HG02798 (cell line): ENCODE results near the gene YPEL4.

ENCODE experiments used
- ATAC-seq: cut with Tn5 transposase; IDR thresholded peaks from one replicate; pipeline ENCODE4 v1.9.1; 2021; ENCODE audit warnings: mild to moderate bottlenecking; ENCODE audit not compliant: unreplicated experiment, poor library complexity

YPEL4 gene

DNA sequence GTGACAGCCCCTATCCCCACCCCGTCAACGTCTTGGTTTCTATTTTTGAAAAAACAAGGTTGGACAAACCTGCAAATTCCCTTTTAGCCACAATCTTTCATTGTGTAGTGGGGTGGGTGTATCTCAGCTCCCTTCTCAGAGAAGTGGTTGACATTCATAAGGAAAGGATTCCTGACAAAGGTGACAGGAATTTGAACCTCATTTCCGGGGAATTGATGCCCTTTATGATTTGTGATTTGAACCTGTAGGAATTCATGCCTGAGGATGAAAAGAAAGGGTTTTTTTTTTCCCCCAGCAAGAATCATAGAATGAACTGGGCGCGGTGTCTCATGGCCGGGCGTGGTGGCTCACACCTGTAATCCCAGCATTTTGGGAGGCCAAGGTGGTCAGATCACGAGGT is 14.5 kb downstream of the YPEL4 start:
- ATAC-seq: no peak

GRCh38 chr11:57634311-57634710 is 15.4 kb downstream of the YPEL4 start:
- ATAC-seq: no peak

GRCh38 chr11:57633394-57634070 is 16.2 kb downstream of the YPEL4 start:
- no peak for ATAC-seq

DNA sequence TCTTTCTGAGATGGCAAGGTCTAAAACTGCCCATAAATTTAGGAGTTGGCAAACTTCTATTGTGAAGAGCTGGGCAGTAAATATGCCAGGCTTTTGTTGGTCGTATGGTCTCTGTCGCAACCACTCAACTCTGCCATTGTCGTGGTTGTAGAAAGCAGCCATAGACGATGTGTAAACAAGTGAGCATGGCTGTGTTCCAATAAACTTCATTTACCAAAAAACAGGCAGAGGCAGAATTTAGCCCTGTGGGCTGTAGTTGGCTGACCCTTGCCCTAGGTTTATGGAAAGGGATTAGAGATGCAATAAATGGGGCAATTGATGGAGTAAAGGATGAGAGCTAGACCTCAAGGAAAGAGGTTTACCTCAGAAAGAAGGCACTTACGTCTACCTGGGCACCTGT is 17.6 kb downstream of the YPEL4 start:
- no peak for ATAC-seq

GRCh38 chr11:57630171-57630570 is 19.5 kb downstream of the YPEL4 start:
- no peak for ATAC-seq

DNA sequence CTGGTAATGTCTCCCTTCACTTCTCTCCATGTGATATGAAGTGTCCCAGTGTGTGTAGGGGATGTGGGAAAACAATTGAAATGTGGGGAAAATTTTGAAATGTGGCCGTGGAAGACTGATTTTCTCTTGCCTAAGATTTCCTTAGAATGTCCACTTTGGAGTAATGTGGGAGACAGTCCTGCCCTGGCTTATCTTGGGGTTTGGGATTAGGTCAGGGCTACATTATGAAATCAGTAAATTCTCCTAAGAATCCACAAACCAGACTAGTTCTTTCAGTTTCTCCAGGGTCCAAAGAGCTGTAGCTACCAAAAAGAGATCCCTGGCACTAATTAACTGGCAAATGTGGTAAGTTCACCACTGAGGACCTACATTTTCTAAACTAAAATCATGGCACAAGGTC is 22.8 kb downstream of the YPEL4 start:
- no peak for ATAC-seq

DNA sequence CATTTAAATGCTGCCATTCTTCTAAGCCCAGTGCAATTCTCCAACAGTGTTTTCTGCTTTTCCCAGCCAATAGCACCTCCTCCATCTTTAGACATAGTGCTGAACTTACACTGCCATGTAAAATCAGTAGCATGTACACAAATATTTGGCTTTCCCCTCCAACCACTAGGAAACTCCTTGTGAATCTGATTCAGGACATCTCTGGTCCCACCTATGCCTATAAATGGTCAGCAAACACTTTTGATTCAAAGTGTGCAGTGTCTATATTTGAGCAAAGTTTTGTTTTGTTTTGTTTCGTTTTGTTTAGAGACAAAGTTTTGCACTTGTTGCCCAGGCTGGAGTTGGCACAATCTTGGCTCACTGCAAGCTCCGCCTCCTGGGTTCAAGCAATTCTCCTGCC is 24.8 kb downstream of the YPEL4 start:
- ATAC-seq: no peak

DNA sequence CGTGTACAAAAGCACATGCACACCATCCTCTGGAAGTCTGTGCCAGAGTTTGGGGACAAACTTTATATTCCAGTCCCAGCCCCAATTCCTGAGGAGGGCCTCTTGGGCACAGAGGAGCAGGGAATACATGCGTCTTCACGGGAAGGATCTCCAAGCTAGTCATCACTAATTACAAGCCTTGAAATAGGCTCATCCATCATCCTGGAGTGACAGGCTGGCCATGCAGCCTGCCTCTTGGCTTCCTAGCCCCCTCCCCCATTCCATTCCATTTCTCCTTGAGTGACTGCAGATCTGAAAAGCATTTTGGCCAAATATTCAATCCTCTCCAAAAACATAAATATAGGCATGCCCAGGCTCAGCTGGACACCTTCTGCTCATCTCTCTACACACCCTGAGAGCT is 27.4 kb downstream of the YPEL4 start:
- no peak for ATAC-seq

DNA sequence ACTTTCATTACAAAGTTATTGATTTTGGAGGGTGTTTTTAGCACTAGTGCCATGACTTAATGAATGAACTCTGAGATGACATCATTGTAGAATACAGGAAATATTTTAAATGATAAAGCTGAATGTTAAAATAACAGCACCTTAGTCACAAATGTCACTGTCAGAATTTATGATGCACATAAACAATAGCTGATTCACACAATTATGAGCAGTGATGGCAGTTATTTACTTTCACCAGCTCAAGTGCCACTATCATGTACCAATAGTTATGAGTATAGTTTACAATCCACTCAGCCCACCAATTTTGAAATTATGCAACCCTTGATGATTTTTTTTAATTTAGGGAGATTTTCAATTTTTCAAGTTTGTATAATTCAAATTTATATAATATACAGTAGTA is 29.2 kb downstream of the YPEL4 start:
- no peak for ATAC-seq

DNA sequence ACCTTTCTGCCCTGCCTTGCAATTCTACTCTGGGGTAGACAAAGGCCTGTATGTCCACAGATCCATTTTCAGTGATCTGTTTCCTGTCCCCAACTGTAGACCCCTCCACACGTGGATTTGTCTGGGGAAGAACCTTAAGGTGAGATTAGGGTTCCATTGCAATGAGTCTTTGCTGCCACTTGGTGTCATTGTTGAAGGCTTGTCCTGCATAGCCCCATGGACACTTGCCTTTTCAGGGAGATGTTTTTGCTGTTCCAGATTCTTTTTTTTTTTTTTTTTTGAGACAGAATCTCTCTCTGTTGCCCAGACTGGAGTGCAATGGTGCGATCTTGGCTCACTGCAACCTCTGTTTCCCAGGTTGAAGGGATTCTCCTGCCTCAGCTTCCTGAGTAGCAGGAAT is 30.4 kb downstream of the YPEL4 start:
- ATAC-seq: no peak

DNA sequence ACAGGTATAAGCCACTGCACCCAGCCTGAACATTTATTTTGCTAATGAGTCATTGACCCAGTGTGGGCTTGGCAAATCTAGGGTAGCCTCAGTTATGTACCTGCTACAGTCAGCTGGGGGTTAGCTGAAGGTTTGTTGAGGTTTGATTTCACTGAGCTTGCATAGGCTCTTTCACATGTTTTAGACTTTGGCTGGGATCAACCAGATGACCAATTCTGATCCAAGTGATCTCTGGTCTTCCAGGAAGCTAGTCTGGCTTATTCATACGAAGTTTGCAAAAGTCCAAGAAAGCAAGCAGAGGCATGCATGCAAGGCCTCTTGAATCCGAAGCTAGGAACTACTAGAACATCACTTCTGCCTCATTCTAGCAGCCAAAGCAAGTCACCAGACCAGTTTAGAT is 31.3 kb downstream of the YPEL4 start:
- no peak for ATAC-seq

- no peak for ATAC-seq
Measured at GRCh38 chr11:57616595-57616994, 33.1 kb downstream of the YPEL4 start.

DNA sequence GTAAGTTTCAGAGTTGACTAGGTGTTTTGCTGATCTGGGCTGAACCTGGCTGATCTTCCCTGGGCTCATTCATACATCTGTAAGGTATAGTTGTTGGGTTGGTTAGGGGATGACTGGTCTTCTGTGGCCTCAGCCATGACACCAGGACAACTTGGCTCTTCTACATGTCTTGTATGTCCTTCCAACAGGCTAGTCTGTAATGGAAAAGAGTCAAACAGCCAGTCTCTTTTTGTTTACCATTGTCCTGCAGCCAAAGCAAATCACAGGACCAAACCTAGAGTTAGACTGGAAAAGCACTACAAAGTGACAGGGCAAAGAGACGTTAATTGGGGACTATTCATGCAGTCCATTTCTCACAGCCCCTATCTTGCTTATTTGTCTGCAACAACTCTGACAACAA is 34.4 kb downstream of the YPEL4 start:
- no peak for ATAC-seq

GRCh38 chr11:57614234-57614772 is 35.4 kb downstream of the YPEL4 start:
- no peak for ATAC-seq

DNA sequence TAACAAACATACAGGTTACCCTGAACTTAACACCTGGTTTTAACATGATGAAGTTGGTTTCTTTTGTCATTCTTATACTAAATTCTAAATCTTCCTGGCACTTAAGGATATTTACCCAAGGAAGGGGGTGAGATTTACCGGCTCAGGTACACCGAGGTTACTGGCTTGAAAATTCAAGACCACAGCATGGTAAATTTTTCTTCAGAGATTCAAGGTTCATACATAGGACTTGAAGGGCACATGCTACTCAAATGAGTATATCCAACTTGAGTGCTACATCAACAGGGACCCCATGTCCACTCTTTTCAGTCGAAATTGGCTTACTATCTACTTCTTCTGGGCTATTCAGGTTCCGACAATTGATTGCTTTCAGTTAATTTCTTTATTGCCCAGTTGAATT is 39.5 kb downstream of the YPEL4 start:
- no peak for ATAC-seq

GRCh38 chr11:57605028-57605420 is 44.7 kb downstream of the YPEL4 start:
- ATAC-seq: no peak

GRCh38 chr11:57604296-57605027 is 45.2 kb downstream of the YPEL4 start:
- no peak for ATAC-seq

DNA sequence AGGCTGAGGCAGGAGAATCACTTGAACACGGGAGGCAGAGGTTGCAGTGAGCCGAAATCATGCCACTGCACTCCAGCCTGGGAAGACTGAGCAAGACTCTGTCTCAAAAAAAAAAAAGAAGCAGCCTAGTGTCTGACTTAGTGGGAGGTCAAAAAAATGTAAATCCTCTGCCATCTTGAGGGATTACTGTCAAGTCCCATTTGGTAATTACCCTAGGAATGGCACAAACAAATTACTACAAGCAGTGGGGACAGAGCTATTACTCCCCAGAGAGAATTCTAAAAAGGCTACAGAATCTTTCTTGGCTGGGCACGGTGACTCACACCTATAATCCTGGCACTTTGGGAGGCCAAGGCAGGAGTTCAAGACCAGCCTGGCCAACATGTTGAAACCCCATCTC is 48.4 kb downstream of the YPEL4 start:
- ATAC-seq: no peak

DNA sequence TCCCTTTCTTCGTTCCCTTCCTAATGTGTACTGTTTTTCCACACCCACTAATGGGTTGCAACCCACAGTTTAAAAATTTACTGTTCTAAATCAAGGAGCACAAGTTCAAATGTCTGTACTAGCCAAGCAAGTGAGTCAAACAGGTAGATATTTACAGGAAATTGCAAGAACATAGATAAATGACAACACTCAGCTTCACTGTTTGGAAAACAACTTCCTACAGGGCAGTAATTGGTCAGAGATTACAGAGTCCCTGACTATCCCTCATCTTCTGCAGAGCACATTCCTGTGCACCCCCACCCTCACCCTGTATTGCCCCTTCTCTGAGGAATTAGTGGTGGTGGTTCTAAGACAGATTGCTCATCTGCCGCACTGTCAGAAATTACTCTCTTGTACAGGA is 50.3 kb downstream of the YPEL4 start:
- ATAC-seq: no peak

- no peak for ATAC-seq
Measured at GRCh38 chr11:57598831-57599155, 50.9 kb downstream of the YPEL4 start.

DNA sequence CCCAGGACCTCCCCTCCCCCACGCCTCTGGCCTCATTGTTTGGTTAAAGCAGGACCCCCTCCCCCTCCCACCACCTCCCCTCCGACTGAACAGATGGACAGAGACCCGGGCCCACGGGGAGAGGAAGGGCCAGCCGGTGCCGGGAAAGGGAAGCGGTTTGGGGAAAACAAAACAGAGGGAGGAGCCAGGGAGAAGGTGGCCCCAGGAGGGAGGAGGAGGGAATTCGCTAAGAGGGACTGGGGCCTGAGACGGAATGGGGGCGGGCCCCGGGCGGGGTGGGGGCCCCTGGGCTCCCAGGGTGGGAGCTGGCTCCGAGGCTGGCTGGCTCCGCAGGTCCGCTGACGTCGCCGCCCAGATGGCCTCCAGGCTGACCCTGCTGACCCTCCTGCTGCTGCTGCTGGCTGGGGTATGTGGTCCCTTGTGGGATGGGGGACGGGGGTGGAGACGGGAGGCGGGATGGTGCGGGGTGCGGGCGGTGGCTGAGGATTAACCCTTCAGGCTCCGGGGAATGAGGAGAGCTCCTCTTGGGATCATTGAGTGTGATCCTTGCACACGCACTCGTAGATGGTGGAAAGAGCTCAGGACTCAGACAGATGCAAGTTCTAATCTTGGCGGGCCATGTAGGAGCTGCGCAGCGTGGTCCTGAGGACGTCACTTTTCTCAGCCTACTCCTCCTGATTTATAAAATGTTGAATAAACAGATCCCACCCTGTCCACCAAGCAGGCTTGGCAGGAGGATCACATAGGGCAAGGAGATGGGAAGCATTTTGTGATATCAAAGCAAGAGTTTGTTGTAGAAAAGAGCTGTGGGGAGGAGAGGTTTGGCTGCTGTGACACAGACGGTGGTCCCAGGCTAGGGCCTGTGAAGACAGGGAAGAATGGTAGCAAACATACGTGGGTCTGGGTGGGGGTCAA is 51.5 kb downstream of the YPEL4 start:
- no peak for ATAC-seq
